Measurements from ENCODE around the gene MRPS18B.

GRCh38 chr6:30583921-30584320 is 33.7 kb upstream of the MRPS18B start:
- TF ChIP-seq CTCF (IDR thresholded peaks at IDR 0.05) (no peak), EZH2 (IDR thresholded peaks at IDR 0.05; ENCODE audit: borderline replicate concordance, insufficient read depth, low read depth, low read length, poor library complexity, severe bottlenecking) (no peak)
